Loucy (cell line): ENCODE measurements around the gene WDR46.

Experiments used
- H2AFZ ChIP-seq: fragments of 200-600 bp; sonication (generic); 2 replicates; pipeline ENCODE4 v1.6.0; 2016; ENCODE audit warnings: antibody characterized with exemption, mild to moderate bottlenecking, low read length, moderate library complexity
- H3F3A ChIP-seq: fragments of 200-600 bp; 2 replicates; pipeline ENCODE4 v1.6.0; 2016; ENCODE audit warnings: antibody characterized with exemption, low read depth, mild to moderate bottlenecking
- H3K27me3 ChIP-seq: fragments of 200-600 bp; sonication (generic); 2 replicates; pipeline ENCODE4 v1.6.1; 2014; ENCODE audit warnings: low read length, mild to moderate bottlenecking; ENCODE audit not compliant: insufficient read depth, poor library complexity, severe bottlenecking
- H3K36me3 ChIP-seq: fragments of 200-600 bp; sonication (generic); 2 replicates; pipeline ENCODE4 v1.6.1; 2016; ENCODE audit warnings: low read length; ENCODE audit not compliant: insufficient read depth
- H3K4me1 ChIP-seq: fragments of 200-600 bp; sonication (generic); 2 replicates; pipeline ENCODE4 v1.5.1; 2014; ENCODE audit warnings: low read length, mild to moderate bottlenecking; ENCODE audit not compliant: insufficient read depth, poor library complexity, severe bottlenecking
- H3K4me2 ChIP-seq: fragments of 200-600 bp; sonication (generic); 2 replicates; pipeline ENCODE4 v1.6.0; 2014; ENCODE audit warnings: antibody characterized with exemption, low read length, low read depth, mild to moderate bottlenecking; ENCODE audit not compliant: poor library complexity, severe bottlenecking
- H3K4me3 ChIP-seq: fragments of 200-600 bp; sonication (generic); 2 replicates; pipeline ENCODE4 v1.5.1; 2014; ENCODE audit warnings: low read length, mild to moderate bottlenecking, mixed read lengths; ENCODE audit not compliant: poor library complexity, severe bottlenecking
- H3K79me2 ChIP-seq: fragments of 200-600 bp; sonication (generic); 2 replicates; pipeline ENCODE4 v1.6.1; 2014; ENCODE audit warnings: low read length; ENCODE audit not compliant: insufficient read depth
- H3K9ac ChIP-seq: fragments of 200-600 bp; sonication (generic); 2 replicates; pipeline ENCODE4 v1.6.0; 2014; ENCODE audit warnings: mild to moderate bottlenecking, low read depth, low read length, moderate library complexity; ENCODE audit not compliant: poor library complexity, severe bottlenecking
- H3K9me2 ChIP-seq: fragments of 200-600 bp; sonication (generic); replicated peaks from 2 replicates; pipeline ENCODE4 v1.6.1; 2016; ENCODE audit warnings: low read depth, low read length, mixed read lengths
- H3K9me3 ChIP-seq: fragments of 200-600 bp; sonication (generic); 2 replicates; pipeline ENCODE4 v1.6.1; 2014; ENCODE audit warnings: mild to moderate bottlenecking, antibody characterized with exemption, low read length, low read depth; ENCODE audit not compliant: insufficient read depth
- H4K20me1 ChIP-seq: fragments of 200-600 bp; sonication (generic); 2 replicates; pipeline ENCODE4 v1.6.0; 2014; ENCODE audit warnings: antibody characterized with exemption, low read length, mild to moderate bottlenecking; ENCODE audit not compliant: insufficient read depth, poor library complexity, severe bottlenecking
- CTCF ChIP-seq: fragments of 200-600 bp; sonication (generic); conservative IDR thresholded peaks from 2 replicates; pipeline ENCODE4 v1.5.1; 2014; ENCODE audit warnings: mild to moderate bottlenecking, antibody characterized with exemption, low read length
- EZH2phosphoT487 ChIP-seq: fragments of 200-600 bp; IDR thresholded peaks from 2 replicates; pipeline ENCODE4 v1.6.1; 2018; ENCODE audit warnings: antibody characterized with exemption, mild to moderate bottlenecking, moderate library complexity, borderline replicate concordance

WDR46 gene

GRCh38 chr6:33301877-33302276 lies 12.8 kb upstream of the WDR46 start:
- Histone ChIP-seq H3K36me3 (peaks cover 16% of the 10 kb centered on the region; the same call in 1 of the 2 replicates), H3K9me3 (no peaks in the 10 kb centered on the region), H3K79me2 (peaks cover 50% of the 10 kb centered on the region), H3K4me3 (no peak overlapping the region), H2AFZ (no peak overlapping the region), H3K9ac (no peak overlapping the region), H3K4me2 (no peak overlapping the region), H3F3A (peaks cover 10% of the 10 kb centered on the region), H3K4me1 (peaks cover 10% of the 10 kb centered on the region), H4K20me1 (peaks cover 9% of the 10 kb centered on the region), H3K27me3 (no peaks in the 10 kb centered on the region), H3K9me2 (no peaks in the 10 kb centered on the region)
- TF ChIP-seq CTCF, result no peak

- peaks cover 10% of the 10 kb centered on the region for H3F3A ChIP-seq
- peak overlapping the region; percentile 89 for H3K4me2 ChIP-seq
- H3K9me3 ChIP-seq, result no peaks in the 10 kb centered on the region
- peak overlapping the region; percentile 94 for H3K4me3 ChIP-seq
- H3K36me3 ChIP-seq, result peaks cover 9% of the 10 kb centered on the region; the same call in 1 of the 2 replicates
- peak overlapping the region; percentile 73; the same call in 1 of the 2 replicates for H2AFZ ChIP-seq
- H4K20me1 ChIP-seq, result peaks cover 3% of the 10 kb centered on the region
- H3K4me1 ChIP-seq, result peaks cover 10% of the 10 kb centered on the region
- H3K27me3 ChIP-seq, result no peaks in the 10 kb centered on the region
- peak; percentile 76 for TF ChIP-seq CTCF
- TF ChIP-seq EZH2phosphoT487, result no peak
- H3K9ac ChIP-seq, result peak overlapping the region; percentile 93
- peaks cover 45% of the 10 kb centered on the region for H3K79me2 ChIP-seq
- no peaks in the 10 kb centered on the region for H3K9me2 ChIP-seq
Measured at GRCh38 chr6:33299237-33299944, 10.4 kb upstream of the WDR46 start.

- H3K4me3 ChIP-seq, result peak within 1 kb of the TSS; percentile 94
- H3K9ac ChIP-seq, result peak within 1 kb of the TSS; percentile 93
- no peaks in the 10 kb centered on the region for H3K9me3 ChIP-seq
- H3K9me2 ChIP-seq, result no peaks in the 10 kb centered on the region
- TF ChIP-seq EZH2phosphoT487 (no peak), CTCF (no peak)
- peaks cover 10% of the 10 kb centered on the region for H3F3A ChIP-seq
- peak within 1 kb of the TSS; percentile 89 for H3K4me2 ChIP-seq
- peaks cover 3% of the 10 kb centered on the region; the same call in 1 of the 2 replicates for H3K36me3 ChIP-seq
- peaks cover 44% of the 10 kb centered on the region for H3K79me2 ChIP-seq
- peak within 1 kb of the TSS; percentile 73 for H2AFZ ChIP-seq
- H3K27me3 ChIP-seq, result no peaks in the 10 kb centered on the region
- peaks cover 3% of the 10 kb centered on the region for H4K20me1 ChIP-seq
- peaks cover 10% of the 10 kb centered on the region for H3K4me1 ChIP-seq
Measured at GRCh38 chr6:33298773-33299236, 9.8 kb upstream of the WDR46 start, which contains the start of gene RGL2. Gene RGL2 (minus strand): TSS chr6:33298942. CDS start chr6:33298610, 332 bp downstream.
